GM12878 (cell line): Measurements from ENCODE around the gene GDPD2. TPM values are rescaled to one million over a fixed set of nuclear protein-coding genes. Genes with fewer than 3 reads are reported as not detected.

Experiments used
- ATAC-seq: fragments of 200-7000 bp; cut with Tn5 transposase; 3 replicates; pipeline ENCODE4 v1.9.1; 2020; ENCODE audit warnings: mild to moderate bottlenecking, moderate library complexity
- BruUV-seq: library from RNA; stranded (reverse); fragments of 400-500 nt; replicated peaks from 2 replicates; lab custom pipeline; 2021; lab: Mats Ljungman, UMichigan
- CTCF ChIA-PET: fragments of 300-600 bp; sonication (Branson Sonifier 250); formaldehyde crosslinking; extraction: SDS; loops from one replicate; lab custom pipeline; 2021; ENCODE audit warnings: inconsistent platforms; lab: Yijun Ruan, JAX
- POLR2A ChIA-PET: fragments of 350-600 bp; formaldehyde crosslinking; extraction: SDS; loops from one replicate; lab custom pipeline; 2021; ENCODE audit warnings: inconsistent platforms; lab: Charles Lee
- RAD21 ChIA-PET: fragments of 300-600 bp; sonication (Branson Sonifier 250); formaldehyde crosslinking; loops from one replicate; lab custom pipeline; 2023; ENCODE audit warnings: antibody characterized with exemption; ENCODE audit not compliant: unreplicated experiment; lab: Charles Lee
- SMC1A ChIA-PET: fragments of 300-600 bp; sonication (Branson Sonifier 250); formaldehyde crosslinking; loops from one replicate; lab custom pipeline; 2023; ENCODE audit not compliant: unreplicated experiment, uncharacterized antibody; lab: Charles Lee
- DNase-seq: peaks from one replicate; pipeline ENCODE4 v3.0.0-alpha.2; 2011; ENCODE audit warnings: low read depth, low spot score
- FAIRE-seq: peaks from 3 replicates; lab custom pipeline; 2011; peaks lifted over from hg19 to GRCh38; lab: Jason Lieb, UNC
- H2AFZ ChIP-seq: 2 replicates; pipeline ENCODE4 v1.6.0; 2011; ENCODE audit warnings: low read depth, low read length, control low read depth; ENCODE audit not compliant: control insufficient read depth
- H3K27ac ChIP-seq: 2 replicates; pipeline ENCODE4 v1.5.1; 2011; ENCODE audit warnings: control low read depth; ENCODE audit not compliant: control insufficient read depth, insufficient read depth
- H3K27me3 ChIP-seq, 2 experiments: replicated peaks in 1 of 2; 2 replicates each; pipeline versions ENCODE4 v1.6.0 to v1.6.1; 2011; ENCODE audit warnings: low read length in 1 of 2; ENCODE audit not compliant: control insufficient read depth in 2 of 2, insufficient read depth in 2 of 2
- H3K36me3 ChIP-seq, 2 experiments: 2 replicates each; pipeline ENCODE4 v1.5.1; 2011; ENCODE audit warnings: low read length in 1 of 2; ENCODE audit not compliant: control insufficient read depth in 2 of 2, insufficient read depth in 2 of 2
- H3K4me1 ChIP-seq: 2 replicates; pipeline ENCODE4 v1.6.1; 2011; ENCODE audit warnings: mild to moderate bottlenecking, low read length, moderate library complexity, mixed read lengths; ENCODE audit not compliant: control insufficient read depth, insufficient read depth
- H3K4me2 ChIP-seq: 2 replicates; pipeline ENCODE4 v1.6.0; 2011; ENCODE audit warnings: control low read depth; ENCODE audit not compliant: control insufficient read depth, insufficient read depth
- H3K4me3 ChIP-seq: fragments of 200-600 bp; sonication (generic); 2 replicates; pipeline ENCODE4 v1.5.1; 2016
- H3K79me2 ChIP-seq: 2 replicates; pipeline ENCODE4 v1.6.0; 2011; ENCODE audit warnings: low read length; ENCODE audit not compliant: control insufficient read depth, insufficient read depth
- H3K9ac ChIP-seq: 2 replicates; pipeline ENCODE4 v1.8.0; 2011; ENCODE audit warnings: low read length, control low read depth, mixed read lengths; ENCODE audit not compliant: control insufficient read depth, insufficient read depth
- H3K9me3 ChIP-seq: replicated peaks from 3 replicates; pipeline ENCODE4 v1.5.1; 2011; ENCODE audit warnings: mild to moderate bottlenecking, low read length; ENCODE audit not compliant: control insufficient read depth, insufficient read depth
- H4K20me1 ChIP-seq: 2 replicates; pipeline ENCODE4 v1.6.0; 2011; ENCODE audit not compliant: control insufficient read depth, insufficient read depth
- ASH2L ChIP-seq: fragments of 300-600, 200-600 bp; sonication (generic); IDR thresholded peaks from 2 replicates; pipeline ENCODE4 v1.6.1; 2017; ENCODE audit warnings: low read depth, mild to moderate bottlenecking, borderline replicate concordance
- BACH1 ChIP-seq: fragments of 450-650 bp; IDR thresholded peaks from 2 replicates; pipeline ENCODE4 v1.6.1; 2017; ENCODE audit warnings: mild to moderate bottlenecking, borderline replicate concordance
- BCL11A ChIP-seq: IDR thresholded peaks from 2 replicates; pipeline ENCODE4 v1.6.1; 2011; ENCODE audit warnings: low read depth, low read length
- BRCA1 ChIP-seq: IDR thresholded peaks from 2 replicates; pipeline ENCODE4 v1.6.1; 2011; ENCODE audit warnings: low read depth, low read length, improper control_type of control experiment
- IRF4 ChIP-seq: IDR thresholded peaks from 2 replicates; pipeline ENCODE4 v1.6.1; 2011; ENCODE audit warnings: low read depth, low read length
- MTA2 ChIP-seq: fragments of 450-650 bp; IDR thresholded peaks from 2 replicates; pipeline ENCODE4 v1.6.1; 2016; ENCODE audit warnings: low read depth, mild to moderate bottlenecking, moderate library complexity
- RAD21 ChIP-seq: IDR thresholded peaks from 2 replicates; pipeline ENCODE4 v1.6.1; 2011; ENCODE audit warnings: mild to moderate bottlenecking, low read depth, low read length, moderate library complexity; ENCODE audit not compliant: insufficient read depth
- RBBP5 ChIP-seq: fragments of 200-600 bp; sonication (generic); conservative IDR thresholded peaks from 2 replicates; pipeline ENCODE4 v1.6.1; 2016
- SIX5 ChIP-seq: IDR thresholded peaks from 2 replicates; pipeline ENCODE4 v1.6.1; 2011; ENCODE audit warnings: mild to moderate bottlenecking, low read depth, low read length, moderate library complexity; ENCODE audit not compliant: severe bottlenecking
- SUZ12 ChIP-seq: fragments of 200-600 bp; sonication (generic); IDR thresholded peaks from one replicate; pipeline ENCODE4 v1.6.1; 2018; ENCODE audit warnings: antibody characterized with exemption, mild to moderate bottlenecking; ENCODE audit not compliant: unreplicated experiment
- TARDBP ChIP-seq: IDR thresholded peaks from 2 replicates; pipeline ENCODE4 v1.6.1; 2016; ENCODE audit warnings: borderline replicate concordance
- ZNF207 ChIP-seq: fragments of 450-650 bp; IDR thresholded peaks from 2 replicates; pipeline ENCODE4 v1.6.1; 2014; ENCODE audit warnings: antibody characterized with exemption, mild to moderate bottlenecking, borderline replicate concordance
- ZNF384 ChIP-seq: IDR thresholded peaks from 2 replicates; pipeline ENCODE4 v1.6.1; 2012; ENCODE audit warnings: low read depth, mild to moderate bottlenecking, low read length, improper control_type of control experiment, borderline replicate concordance
- WGBS: methylation state at CpG from one replicate; pipeline ENCODE4 v1.1.6; 2016; ENCODE audit warnings: low lambda C conversion rate; ENCODE audit not compliant: insufficient replicate concordance, insufficient coverage; ENCODE audit errors: missing lambda C conversion rate; 5-methylcytosine and 5-hydroxymethylcytosine counted together
- in situ Hi-C: fragments of 300-500 bp; cut with MboI; formaldehyde crosslinking; loops from 9 replicates; pipeline ENCODE4 v1.14.3; 2018; ENCODE audit warnings: mixed read lengths
- intact Hi-C: fragments of 100-400 bp; cut with micrococcal nuclease; formaldehyde crosslinking; loops from one replicate; pipeline ENCODE4 v1.14.2; 2022; ENCODE audit not compliant: unreplicated experiment
- polyA plus RNA-seq, 11 experiments: library from polyadenylated mRNA; depleted of rRNA in 4 of 11; unstranded in 6 of 11; stranded (reverse) in 5 of 11; fragments of >200 nt; fragmentation: Nextera tagmentation in 4 of 11; fragmentation: Illumina TruSeq in 1 of 11; extraction: Ambion mirVana in 4 of 11; extraction: Trizol in 1 of 11; gene quantifications; 1 replicate in 1 of 11; 2 replicates in 10 of 11; pipeline versions ENCODE4 v1.2.1 to v1.2.3, GENCODE V29; 2011 to 2016; ENCODE audit warnings: inconsistent platforms in 2 of 11, missing spikeins in 2 of 11, low read depth in 1 of 11
- total RNA-seq, 4 experiments: library from RNA; depleted of rRNA in 3 of 4; stranded (reverse); fragments of >200 nt in 3 of 4; fragmentation: Illumina TruSeq in 1 of 4; extraction: Trizol in 1 of 4; gene quantifications; 2 replicates each; pipeline versions ENCODE4 v1.2.1 to v1.2.3, GENCODE V29; 2013 to 2021
- TF ChIP-seq, protein P1 (sequence below): IDR thresholded peaks from 2 replicates; pipeline ENCODE4 v1.6.1; 2012; ENCODE audit warnings: low read depth, low read length, improper control_type of control experiment
- TF ChIP-seq, protein P2 (sequence below), 3 experiments: IDR thresholded peaks in 2 of 3; conservative IDR thresholded peaks in 1 of 3; 2 replicates each; pipeline ENCODE4 v1.5.1; 2011; ENCODE audit warnings: low read depth in 3 of 3, low read length in 3 of 3, mild to moderate bottlenecking in 3 of 3, control low read depth in 2 of 3, moderate library complexity in 2 of 3, inconsistent platforms in 1 of 3, mixed read lengths in 1 of 3; ENCODE audit not compliant: control insufficient read depth in 2 of 3, insufficient read depth in 1 of 3; ENCODE audit errors: extremely low read depth in 1 of 3

The GDPD2 gene
- total and polyA plus RNA-seq, 10 of the 15 experiments (the other 5 are each of a cell fraction or from before 2014, with no cell fraction given) = 0.04 to 0.11 (median 0.09) TPM; not detected in 7

- FAIRE-seq = no peak
- in situ Hi-C loops = loop anchor here (25.0 kb wide), 1 partner anchor 388 kb away; the partner anchor contains the start of gene AWAT2
- POLR2A ChIA-PET = no interaction called here
- intact Hi-C loops = no loop called here
- no peak for DNase-seq
- no peak overlapping the region for H3K27ac ChIP-seq
- CTCF ChIA-PET = no interaction called here
- H3K27me3 ChIP-seq = no peaks in the 10 kb centered on the region
- H3K79me2 ChIP-seq = no peaks in the 10 kb centered on the region
- WGBS = 36% methylated on average over 10 of the region's 10 CpGs
- BruUV-seq = no TSS peak
- no peak overlapping the region for H3K4me2 ChIP-seq
- no peak overlapping the region for H3K4me3 ChIP-seq
- H3K4me1 ChIP-seq = no peaks in the 10 kb centered on the region
- H3K36me3 ChIP-seq = no peaks in the 10 kb centered on the region; a peak in 2 of 4 replicates
- H2AFZ ChIP-seq = no peak overlapping the region
- no peaks in the 10 kb centered on the region for H4K20me1 ChIP-seq
- no peaks in the 10 kb centered on the region for H3K9me3 ChIP-seq
- RAD21 ChIA-PET = no interaction called here
- ATAC-seq = no peak
- SMC1A ChIA-PET = no interaction called here
- no peak for TF ChIP-seq BCL11A
- TF ChIP-seq TARDBP = no peak
- TF ChIP-seq, protein P1, sequence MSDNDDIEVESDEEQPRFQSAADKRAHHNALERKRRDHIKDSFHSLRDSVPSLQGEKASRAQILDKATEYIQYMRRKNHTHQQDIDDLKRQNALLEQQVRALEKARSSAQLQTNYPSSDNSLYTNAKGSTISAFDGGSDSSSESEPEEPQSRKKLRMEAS = no peak
- no peak overlapping the region for H3K9ac ChIP-seq
Measured at GRCh38 chrX:70424801-70425200, 1.7 kb downstream of the GDPD2 start.

GRCh38 chrX:70426286-70427278 lies 3.5 kb downstream of the GDPD2 start:
- intact Hi-C loops = no loop called here
- CTCF ChIA-PET = interaction anchor here (0.6 kb wide), 1 partner anchor 8 kb away, joined by 3 read pairs; no protein-coding TSS in a partner anchor
- no peak for FAIRE-seq
- TF ChIP-seq BRCA1 (no peak), RBBP5 (no peak), ZNF384 (no peak), SIX5 (no peak), SUZ12 (no peak), MTA2 (no peak), RAD21 (no peak), ZNF207 (no peak), ASH2L (no peak), IRF4 (no peak), BACH1 (no peak)
- TF ChIP-seq, protein P2, sequence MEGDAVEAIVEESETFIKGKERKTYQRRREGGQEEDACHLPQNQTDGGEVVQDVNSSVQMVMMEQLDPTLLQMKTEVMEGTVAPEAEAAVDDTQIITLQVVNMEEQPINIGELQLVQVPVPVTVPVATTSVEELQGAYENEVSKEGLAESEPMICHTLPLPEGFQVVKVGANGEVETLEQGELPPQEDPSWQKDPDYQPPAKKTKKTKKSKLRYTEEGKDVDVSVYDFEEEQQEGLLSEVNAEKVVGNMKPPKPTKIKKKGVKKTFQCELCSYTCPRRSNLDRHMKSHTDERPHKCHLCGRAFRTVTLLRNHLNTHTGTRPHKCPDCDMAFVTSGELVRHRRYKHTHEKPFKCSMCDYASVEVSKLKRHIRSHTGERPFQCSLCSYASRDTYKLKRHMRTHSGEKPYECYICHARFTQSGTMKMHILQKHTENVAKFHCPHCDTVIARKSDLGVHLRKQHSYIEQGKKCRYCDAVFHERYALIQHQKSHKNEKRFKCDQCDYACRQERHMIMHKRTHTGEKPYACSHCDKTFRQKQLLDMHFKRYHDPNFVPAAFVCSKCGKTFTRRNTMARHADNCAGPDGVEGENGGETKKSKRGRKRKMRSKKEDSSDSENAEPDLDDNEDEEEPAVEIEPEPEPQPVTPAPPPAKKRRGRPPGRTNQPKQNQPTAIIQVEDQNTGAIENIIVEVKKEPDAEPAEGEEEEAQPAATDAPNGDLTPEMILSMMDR (IDR thresholded peaks at IDR 0.05 in 2 of 3, conservative IDR thresholded peaks at IDR 0.05 in 1 of 3; ENCODE audit: control insufficient read depth in 2 of 3, extremely low read depth in 1 of 3, insufficient read depth in 1 of 3, low read depth in 3 of 3, low read length in 3 of 3) = no peak

More at GRCh38 chrX:70426286-70427278, 3.5 kb downstream of the GDPD2 start:
- H3K9me3 ChIP-seq = no peaks in the 10 kb centered on the region
- H3K4me1 ChIP-seq = no peaks in the 10 kb centered on the region
- H2AFZ ChIP-seq = no peak overlapping the region
- no peaks in the 10 kb centered on the region; a peak in 2 of 4 replicates for H3K36me3 ChIP-seq
- in situ Hi-C loops = loop anchor here (25.0 kb wide), 1 partner anchor 389 kb away; the partner anchor contains the start of gene AWAT2
- ChIA-PET RAD21 (no interaction called here), SMC1A (no interaction called here), POLR2A (no interaction called here)
- no peaks in the 10 kb centered on the region for H4K20me1 ChIP-seq
- no peak overlapping the region for H3K9ac ChIP-seq
- H3K27me3 ChIP-seq = no peaks in the 10 kb centered on the region
- H3K4me2 ChIP-seq = no peak overlapping the region
- DNase-seq (no peak), ATAC-seq (no peak)
- BruUV-seq = no TSS peak
- H3K79me2 ChIP-seq = no peaks in the 10 kb centered on the region
- no peak overlapping the region for H3K27ac ChIP-seq
- H3K4me3 ChIP-seq = no peak overlapping the region
- WGBS = 39% methylated on average over 15 of the region's 15 CpGs
